NCI-H1694 treated with DMSO at 0.1 percent for 48 hours (cell line): Measurements from ENCODE around the gene MFN2.
A peak's percentile ranks its signal among the peaks of the same experiment; 100 is the strongest.
"Not testable (repeated sequence)": the region's sequence is repeated elsewhere in the genome, so short reads cannot be mapped to it uniquely, and the experiment has no call there.

ENCODE experiments used
- DNase-seq: peaks from one replicate; lab custom pipeline; 2025; lab: John Stamatoyannopoulos, UW

Gene MFN2

GRCh38 chr1:11979851-11980675 is at the start of gene MFN2:
Gene MFN2 (plus strand): TSS chr1:11980444. CDS start chr1:11989169, 8,725 bp downstream.
- DNase-seq, result peak; percentile 94

GRCh38 chr1:11930571-11931445 is 49.4 kb upstream of the MFN2 start:
- DNase-seq, result no peak

GRCh38 chr1:11931845-11932244 is 48.4 kb upstream of the MFN2 start:
- no peak for DNase-seq

GRCh38 chr1:11934302-11935056 is 45.8 kb upstream of the MFN2 start, which contains the start of gene PLOD1:
Gene PLOD1 (plus strand): TSS chr1:11934717. CDS start chr1:11934780, 63 bp downstream.
- DNase-seq, result peak; percentile 27

- no peak for DNase-seq
Measured at GRCh38 chr1:11935057-11935412, 45.2 kb upstream of the MFN2 start.

GRCh38 chr1:11935733-11936132 is 44.5 kb upstream of the MFN2 start:
- DNase-seq, result not testable (repeated sequence)

- DNase-seq, result no peak
Measured at GRCh38 chr1:11938722-11939526, 41.3 kb upstream of the MFN2 start.

- DNase-seq, result not testable (repeated sequence)
Measured at GRCh38 chr1:11939794-11940193, 40.5 kb upstream of the MFN2 start.

GRCh38 chr1:11940260-11940921 is 39.9 kb upstream of the MFN2 start:
- no peak for DNase-seq

GRCh38 chr1:11942280-11942679 is 38.0 kb upstream of the MFN2 start:
- DNase-seq, result no peak

- DNase-seq, result no peak
Measured at GRCh38 chr1:11943619-11944018, 36.6 kb upstream of the MFN2 start.

- DNase-seq, result no peak
Measured at GRCh38 chr1:11944358-11944931, 35.8 kb upstream of the MFN2 start.

- DNase-seq, result no peak
Measured at GRCh38 chr1:11946647-11947046, 33.6 kb upstream of the MFN2 start.

- DNase-seq, result no peak
Measured at GRCh38 chr1:11948822-11949458, 31.3 kb upstream of the MFN2 start.

- DNase-seq, result no peak
Measured at GRCh38 chr1:11951901-11952300, 28.3 kb upstream of the MFN2 start.

- no peak for DNase-seq
Measured at GRCh38 chr1:11952455-11953109, 27.7 kb upstream of the MFN2 start.

- no peak for DNase-seq
Measured at GRCh38 chr1:11955221-11955620, 25.0 kb upstream of the MFN2 start.

GRCh38 chr1:11957398-11957797 is 22.8 kb upstream of the MFN2 start:
- DNase-seq, result no peak

- DNase-seq, result no peak
Measured at GRCh38 chr1:11957897-11958296, 22.3 kb upstream of the MFN2 start.
